ENCODE data around the gene TCEAL6. TPM values are rescaled to one million over a fixed set of nuclear protein-coding genes. Genes with fewer than 3 reads are reported as not detected.

TCEAL6 gene
- total RNA-seq, 2 donors from 2014 or later = not detected

- no peak overlapping the region for H3K4me3 Mint-ChIP-seq
- peaks cover 6% of the 10 kb centered on the region for H3K9me3 Mint-ChIP-seq
- H3K36me3 Mint-ChIP-seq (ENCODE audit: low read depth) = no peaks in the 10 kb centered on the region
- peaks cover 10% of the 10 kb centered on the region for H3K27me3 Mint-ChIP-seq
- H3K27ac Mint-ChIP-seq = no peak overlapping the region
- H3K4me1 Mint-ChIP-seq = no peaks in the 10 kb centered on the region
- ATAC-seq (replicated peaks) = no peak
Observed at GRCh38 chrX:102113367-102113766, 28.9 kb downstream of the TCEAL6 start.

Other genes with a start within 250 kb of the TCEAL6 start
- gene ZMAT1, start 210.5 kb downstream of the TCEAL6 start, total RNA-seq = 1 to 10 TPM in 1 of 2 donors, under 1 TPM in 1; 0.86 to 3.9 TPM
- gene TCEAL2, start 16.8 kb downstream of the TCEAL6 start, total RNA-seq = under 1 TPM; 0.39 to 0.58 TPM
- 1 to 10 TPM; 2.4 to 3.4 TPM for gene BEX5, start 13.5 kb upstream of the TCEAL6 start, total RNA-seq
- not detected for gene TCP11X1, start 72.8 kb upstream of the TCEAL6 start, total RNA-seq
- gene NXF2, start 104.7 kb upstream of the TCEAL6 start, total RNA-seq = not detected